Measurements from ENCODE around the gene BLCAP.
"Not testable (repeated sequence)": the region's sequence is repeated elsewhere in the genome, so short reads cannot be mapped to it uniquely, and the experiment has no call there.

The BLCAP gene

GRCh38 chr20:37480919-37481318, 46.8 kb downstream of the BLCAP start:
- DNase-seq (ENCODE audit: low read depth) = no peak

GRCh38 chr20:37479925-37480691, 47.6 kb downstream of the BLCAP start:
- no peak for DNase-seq (ENCODE audit: low read depth)

GRCh38 chr20:37479266-37479665, 48.4 kb downstream of the BLCAP start:
- no peak for DNase-seq (ENCODE audit: low read depth)

- no peak for DNase-seq (ENCODE audit: low read depth)
These were observed 50.6 kb downstream of the BLCAP start for GRCh38 chr20:37477041-37477440.

GRCh38 chr20:37475252-37475651, 52.4 kb downstream of the BLCAP start:
- DNase-seq (ENCODE audit: low read depth) = no peak

GRCh38 chr20:37474386-37474785, 53.3 kb downstream of the BLCAP start:
- DNase-seq (ENCODE audit: low read depth) = no peak

- no peak for DNase-seq (ENCODE audit: low read depth)
These were observed 54.3 kb downstream of the BLCAP start for GRCh38 chr20:37473249-37474000.

- DNase-seq (ENCODE audit: low read depth) = not testable (repeated sequence)
These were observed 55.2 kb downstream of the BLCAP start for GRCh38 chr20:37472435-37472834.

GRCh38 chr20:37471741-37472235, 55.9 kb downstream of the BLCAP start:
- no peak for DNase-seq (ENCODE audit: low read depth)

- not testable (repeated sequence) for DNase-seq (ENCODE audit: low read depth)
These were observed 57.5 kb downstream of the BLCAP start for GRCh38 chr20:37470190-37470589.

- DNase-seq (ENCODE audit: low read depth) = no peak
These were observed 58.1 kb downstream of the BLCAP start for GRCh38 chr20:37469531-37469930.

GRCh38 chr20:37468886-37469285, 58.8 kb downstream of the BLCAP start:
- no peak for DNase-seq (ENCODE audit: low read depth)

Data from activated T-helper 1 cell treated with Interleukin-2 at 50 U/mL for 16 hours (primary cell).